HG03571 (cell line): ENCODE measurements around the gene UBE2J1.
"Not testable (repeated sequence)": the region's sequence is repeated elsewhere in the genome, so short reads cannot be mapped to it uniquely, and the experiment has no call there.

ENCODE experiments used
- ATAC-seq: cut with Tn5 transposase; IDR thresholded peaks from one replicate; pipeline ENCODE4 v1.9.1; 2021; ENCODE audit not compliant: unreplicated experiment

The UBE2J1 gene, protein sequence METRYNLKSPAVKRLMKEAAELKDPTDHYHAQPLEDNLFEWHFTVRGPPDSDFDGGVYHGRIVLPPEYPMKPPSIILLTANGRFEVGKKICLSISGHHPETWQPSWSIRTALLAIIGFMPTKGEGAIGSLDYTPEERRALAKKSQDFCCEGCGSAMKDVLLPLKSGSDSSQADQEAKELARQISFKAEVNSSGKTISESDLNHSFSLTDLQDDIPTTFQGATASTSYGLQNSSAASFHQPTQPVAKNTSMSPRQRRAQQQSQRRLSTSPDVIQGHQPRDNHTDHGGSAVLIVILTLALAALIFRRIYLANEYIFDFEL

DNA sequence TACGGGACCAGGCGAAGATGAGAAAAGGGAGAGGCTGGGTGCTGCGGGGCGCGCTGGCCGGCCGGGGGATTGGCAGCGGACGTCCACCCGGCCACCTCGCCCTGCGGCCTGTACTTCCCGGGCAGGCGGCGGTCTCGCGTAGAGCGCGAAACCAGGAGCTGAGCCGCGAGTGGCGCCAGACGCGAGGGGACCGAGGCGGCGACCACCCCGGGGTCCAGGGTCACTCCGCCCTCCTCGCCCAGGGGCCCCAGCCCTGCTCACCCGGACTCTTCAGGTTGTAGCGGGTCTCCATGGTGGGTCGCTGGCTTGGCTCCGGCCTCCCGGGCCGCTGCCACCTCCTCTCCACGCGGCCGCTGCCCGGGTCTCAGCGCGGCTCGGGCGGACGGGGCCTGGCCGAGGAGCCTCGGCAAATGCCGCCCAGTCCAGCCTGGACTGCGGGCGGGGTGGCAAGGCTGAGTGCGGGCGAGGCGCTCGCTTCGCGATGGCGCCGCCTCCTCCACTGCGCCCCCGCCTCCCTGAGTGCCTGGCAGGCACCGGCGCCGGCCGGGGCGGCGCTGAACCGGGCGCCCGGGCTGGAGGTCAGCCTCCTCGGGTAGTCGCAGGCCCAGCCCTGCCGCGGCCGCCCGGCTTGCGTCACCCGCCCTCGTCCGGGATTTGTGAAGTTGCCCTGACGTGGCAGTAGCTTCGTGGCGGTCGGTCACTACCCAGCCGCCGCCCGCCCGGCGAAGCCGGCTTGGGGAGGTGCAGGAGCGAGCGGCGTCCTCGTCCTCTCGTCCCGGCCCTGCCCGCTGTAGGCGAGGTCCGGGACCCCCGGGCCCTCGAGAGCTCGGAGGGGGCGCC, at the start of gene UBE2J1:
Gene UBE2J1, minus strand, starts transcription at position 445 of the 840 bp plus-strand sequence. Its CDS starts 153 bp downstream, at position 292.
- ATAC-seq: peak; percentile 32

GRCh38 chr6:89400912-89401399, 48.4 kb upstream of the UBE2J1 start:
- no peak for ATAC-seq

DNA sequence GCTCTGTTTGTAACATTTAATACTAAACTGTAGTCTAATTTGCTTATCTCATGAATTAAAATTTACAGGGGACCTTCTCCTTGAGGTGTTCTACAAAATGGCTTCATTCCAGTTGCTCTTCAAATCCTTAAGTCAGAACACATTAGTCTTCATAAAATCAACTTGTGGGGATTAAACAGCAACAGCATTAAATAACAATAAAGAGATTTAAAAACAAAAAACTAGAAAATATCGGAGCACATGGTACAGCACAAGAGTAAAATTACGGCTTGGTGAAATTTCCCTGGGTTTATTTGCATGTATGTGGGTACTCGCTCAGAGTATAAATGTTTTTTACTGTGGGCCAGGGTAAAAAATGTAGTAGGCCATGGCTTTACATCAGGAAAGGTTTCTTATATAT, 47.5 kb upstream of the UBE2J1 start:
- ATAC-seq: no peak

DNA sequence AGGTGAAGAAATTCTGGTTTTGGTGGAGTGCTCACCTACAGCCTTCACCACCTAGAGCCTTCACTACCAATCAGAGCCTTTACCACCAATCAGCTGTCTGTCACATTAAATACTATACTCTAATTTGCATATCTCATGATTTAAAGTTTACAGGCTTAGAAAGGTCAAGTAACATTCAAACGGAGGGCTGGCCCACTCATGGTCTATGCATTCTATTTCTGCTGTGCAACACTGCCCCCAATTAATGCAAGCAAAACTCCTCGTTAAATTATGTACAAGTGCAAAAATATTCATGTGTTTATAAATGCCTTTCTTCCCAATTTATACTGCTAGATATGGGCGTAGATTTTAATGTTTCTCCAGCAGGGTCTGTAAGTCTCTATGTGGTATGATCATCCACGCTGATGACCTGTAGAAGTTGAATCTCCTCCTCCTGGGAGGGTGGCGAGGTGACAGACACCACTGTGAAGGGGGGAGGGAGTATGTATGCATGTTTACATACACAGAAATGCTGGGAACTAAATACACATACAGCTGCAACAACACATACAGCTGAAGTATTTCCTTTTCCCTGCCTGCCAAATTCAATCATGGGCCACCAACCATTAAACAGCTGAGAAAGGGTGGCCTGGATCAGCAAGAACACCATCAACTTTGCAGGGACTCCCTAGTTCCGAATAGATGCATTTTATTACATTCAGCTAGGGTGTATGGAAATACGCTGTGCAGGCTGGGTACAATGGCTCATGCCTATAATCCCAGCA, 46.4 kb upstream of the UBE2J1 start:
- no peak for ATAC-seq

DNA sequence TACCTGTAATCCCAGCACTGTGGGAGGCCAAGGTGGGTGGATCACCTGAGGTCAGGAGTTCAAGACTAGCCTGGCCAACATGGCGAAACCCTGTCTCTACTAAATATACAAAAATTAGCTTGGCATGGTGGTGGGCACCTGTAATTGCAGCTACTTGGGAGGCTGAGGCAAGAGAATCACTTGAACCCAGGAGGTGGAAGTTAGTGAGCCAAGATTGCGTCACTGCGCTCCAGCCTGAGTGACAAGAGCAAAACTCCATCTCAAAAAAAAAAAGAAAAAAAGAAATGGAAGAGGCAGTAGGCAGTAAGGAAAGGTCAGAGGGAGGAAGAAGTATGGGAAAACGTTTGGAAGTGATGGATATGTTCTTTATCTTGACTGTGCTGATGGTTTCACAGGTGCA, 45.4 kb upstream of the UBE2J1 start:
- ATAC-seq: not testable (repeated sequence)

DNA sequence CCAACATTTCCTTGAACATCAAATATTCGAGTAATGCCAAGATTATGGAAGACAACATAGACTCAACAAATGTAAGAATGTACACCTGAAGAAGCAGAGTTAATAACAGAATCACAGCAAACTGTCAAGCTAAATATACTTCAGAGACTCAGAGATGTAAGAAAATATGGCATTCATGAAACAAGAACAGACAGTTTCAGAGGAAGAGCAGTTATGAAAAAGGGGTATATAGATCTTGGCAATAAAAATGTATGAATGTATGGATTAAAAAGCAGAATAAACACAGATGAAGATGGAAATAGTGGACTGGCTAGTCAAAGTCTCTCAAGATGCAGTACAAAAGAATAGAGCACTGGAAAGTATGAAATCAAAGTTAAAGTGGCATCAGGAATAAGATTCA, 41.1 kb upstream of the UBE2J1 start:
- ATAC-seq: no peak

DNA sequence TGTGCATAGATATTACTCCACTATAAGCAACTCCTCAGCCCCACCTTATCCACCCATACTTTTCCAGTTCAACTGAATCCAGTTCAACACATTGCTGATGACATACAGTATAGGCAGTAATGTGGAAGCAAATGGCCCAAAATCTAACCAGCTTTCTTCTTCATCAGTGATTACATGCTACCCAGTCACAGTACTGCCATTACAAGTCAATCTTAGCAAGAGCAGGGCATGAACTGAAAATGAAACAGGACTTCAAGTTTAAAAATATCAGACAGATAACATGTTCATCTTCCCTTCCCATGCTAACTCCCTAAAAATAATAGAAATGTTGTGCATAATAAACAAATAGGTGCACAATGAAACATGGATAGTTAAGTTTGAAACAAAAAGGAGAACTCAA, 40.3 kb upstream of the UBE2J1 start:
- no peak for ATAC-seq

- ATAC-seq: no peak
These were observed 36.3 kb upstream of the UBE2J1 start for GRCh38 chr6:89388846-89389245.

GRCh38 chr6:89387516-89388201, 35.1 kb upstream of the UBE2J1 start:
- peak; percentile 95 for ATAC-seq

DNA sequence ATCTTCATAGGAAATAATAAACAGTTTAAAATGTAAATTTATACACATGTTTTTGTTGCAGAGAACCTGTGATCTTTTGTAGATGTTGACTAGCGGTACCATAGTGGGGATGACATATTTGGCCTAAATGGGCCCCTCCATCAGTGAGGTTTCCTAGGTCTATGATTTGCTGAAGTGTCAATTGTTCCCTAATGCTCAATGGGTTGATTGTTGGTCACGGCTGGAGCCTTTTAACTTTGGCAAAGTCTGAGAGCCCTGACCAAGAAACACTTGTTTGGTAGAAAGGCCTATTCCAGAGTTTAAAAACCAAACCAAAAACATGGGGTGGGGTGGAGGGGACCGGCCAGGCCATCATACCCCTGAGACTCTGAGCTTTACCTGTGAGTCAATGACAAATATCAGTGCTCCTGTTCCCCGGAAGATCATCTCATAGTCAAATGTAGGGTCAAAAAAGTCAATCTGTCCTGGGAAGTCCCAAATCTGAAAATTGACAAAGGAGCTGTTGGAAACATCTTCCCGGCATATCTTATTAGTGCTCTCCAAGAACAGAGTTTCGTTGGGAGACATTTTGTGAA, 34.5 kb upstream of the UBE2J1 start:
- ATAC-seq: peak; percentile 16

- ATAC-seq: no peak
These were observed 33.3 kb upstream of the UBE2J1 start for GRCh38 chr6:89385846-89386245.

- ATAC-seq: no peak
These were observed 32.7 kb upstream of the UBE2J1 start for GRCh38 chr6:89385156-89385667.

DNA sequence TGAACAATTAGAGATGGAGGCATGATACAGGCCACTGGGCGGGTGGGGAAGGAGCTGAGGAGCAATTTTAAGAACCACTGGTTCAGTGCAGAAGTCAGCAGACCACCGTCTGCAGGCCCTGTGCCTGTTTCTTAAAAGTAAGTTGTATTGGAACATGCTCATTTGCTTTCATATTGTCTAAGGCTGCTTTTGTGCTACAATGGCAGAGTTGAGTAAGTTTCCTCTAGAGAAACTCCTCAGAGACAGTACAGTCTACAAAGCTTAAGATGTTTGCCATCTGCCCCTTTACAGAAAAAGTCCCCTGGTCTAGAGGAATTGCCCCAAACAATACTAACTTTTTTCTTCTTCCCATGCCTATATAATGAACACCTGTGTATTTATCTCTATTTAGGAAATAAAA, 28.5 kb upstream of the UBE2J1 start:
- ATAC-seq: no peak

DNA sequence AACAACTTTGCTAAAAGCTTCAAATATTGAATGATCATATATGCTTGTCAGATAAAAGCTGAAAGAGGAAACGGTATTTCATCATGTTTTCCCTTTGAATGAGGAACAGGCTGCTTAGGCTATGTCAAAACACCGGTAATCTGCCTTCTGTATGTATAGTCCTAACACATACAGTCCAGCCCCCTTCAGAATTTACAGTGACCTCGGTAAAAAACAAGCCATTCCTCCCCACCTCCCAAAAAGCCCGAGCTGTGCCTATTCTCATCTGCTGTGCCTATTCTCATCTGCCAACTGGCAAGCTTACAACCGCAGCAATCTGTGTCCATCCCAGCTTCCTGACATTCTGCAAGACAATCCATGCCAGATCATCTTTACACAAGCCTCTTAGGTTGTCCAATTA, 26.8 kb upstream of the UBE2J1 start:
- ATAC-seq: no peak

GRCh38 chr6:89378628-89379027, 26.1 kb upstream of the UBE2J1 start:
- no peak for ATAC-seq

- peak; percentile 75 for ATAC-seq
These were observed 23.1 kb upstream of the UBE2J1 start for GRCh38 chr6:89375427-89376267.

- peak; percentile 34 for ATAC-seq
These were observed 20.0 kb upstream of the UBE2J1 start for GRCh38 chr6:89372506-89372901.

DNA sequence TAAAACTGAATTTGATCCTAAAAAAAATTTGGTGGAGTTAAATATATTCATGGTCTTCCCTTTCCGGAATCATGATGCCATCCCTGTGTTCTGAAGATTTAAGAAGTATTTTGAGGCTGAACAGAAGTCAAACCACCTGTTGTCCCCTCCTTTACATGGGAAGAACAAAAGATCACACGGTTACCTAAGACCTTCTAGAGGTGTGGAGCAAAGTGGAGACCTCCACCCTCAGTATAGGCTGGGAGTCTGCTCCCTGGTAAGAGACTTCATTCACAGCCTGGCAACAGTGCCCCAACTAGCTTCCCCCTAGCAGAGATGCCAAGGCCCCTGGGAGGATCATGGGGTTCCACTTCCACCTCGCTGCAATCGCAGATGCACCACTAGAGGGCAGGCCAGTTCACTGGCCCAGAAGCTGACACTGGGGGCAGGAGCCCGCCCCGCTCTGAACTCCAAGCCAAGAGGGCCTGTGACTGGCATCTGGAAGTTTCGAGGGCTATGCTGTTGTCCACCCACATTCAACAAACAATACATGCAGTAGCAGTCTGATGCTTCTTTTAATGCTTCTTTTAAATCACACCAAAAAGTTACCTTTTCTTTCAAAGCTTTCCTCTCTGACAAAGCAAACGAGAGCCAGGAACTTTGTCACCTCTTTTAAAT, 19.5 kb upstream of the UBE2J1 start:
- peak; percentile 70 for ATAC-seq

GRCh38 chr6:89368999-89369398, 16.5 kb upstream of the UBE2J1 start:
- no peak for ATAC-seq
